RWPE1 (cell line): ENCODE measurements around the gene PI4KA.

Experiments used
- CTCF ChIA-PET: fragments of 350-600 bp; sonication (Branson Sonifier 250); formaldehyde crosslinking; extraction: SDS; loops from one replicate; lab custom pipeline; 2021; lab: Yijun Ruan, JAX
- POLR2A ChIA-PET: fragments of 400-600 bp; formaldehyde crosslinking; extraction: SDS; loops from one replicate; lab custom pipeline; 2020; ENCODE audit warnings: antibody characterized with exemption; ENCODE audit not compliant: low non-redundant PET; lab: Yijun Ruan, JAX
- DNase-seq: peaks from one replicate; pipeline ENCODE4 v3.0.0; 2012; ENCODE audit warnings: low spot score
- H3K27ac ChIP-seq: fragments of 450-650 bp; 2 replicates; pipeline ENCODE4 v1.5.1; 2017
- TF ChIP-seq, protein P1 (sequence below): fragments of 450-650 bp; conservative IDR thresholded peaks from 2 replicates; pipeline ENCODE4 v1.5.1; 2017; ENCODE audit warnings: low read depth, mild to moderate bottlenecking

The PI4KA gene

DNA sequence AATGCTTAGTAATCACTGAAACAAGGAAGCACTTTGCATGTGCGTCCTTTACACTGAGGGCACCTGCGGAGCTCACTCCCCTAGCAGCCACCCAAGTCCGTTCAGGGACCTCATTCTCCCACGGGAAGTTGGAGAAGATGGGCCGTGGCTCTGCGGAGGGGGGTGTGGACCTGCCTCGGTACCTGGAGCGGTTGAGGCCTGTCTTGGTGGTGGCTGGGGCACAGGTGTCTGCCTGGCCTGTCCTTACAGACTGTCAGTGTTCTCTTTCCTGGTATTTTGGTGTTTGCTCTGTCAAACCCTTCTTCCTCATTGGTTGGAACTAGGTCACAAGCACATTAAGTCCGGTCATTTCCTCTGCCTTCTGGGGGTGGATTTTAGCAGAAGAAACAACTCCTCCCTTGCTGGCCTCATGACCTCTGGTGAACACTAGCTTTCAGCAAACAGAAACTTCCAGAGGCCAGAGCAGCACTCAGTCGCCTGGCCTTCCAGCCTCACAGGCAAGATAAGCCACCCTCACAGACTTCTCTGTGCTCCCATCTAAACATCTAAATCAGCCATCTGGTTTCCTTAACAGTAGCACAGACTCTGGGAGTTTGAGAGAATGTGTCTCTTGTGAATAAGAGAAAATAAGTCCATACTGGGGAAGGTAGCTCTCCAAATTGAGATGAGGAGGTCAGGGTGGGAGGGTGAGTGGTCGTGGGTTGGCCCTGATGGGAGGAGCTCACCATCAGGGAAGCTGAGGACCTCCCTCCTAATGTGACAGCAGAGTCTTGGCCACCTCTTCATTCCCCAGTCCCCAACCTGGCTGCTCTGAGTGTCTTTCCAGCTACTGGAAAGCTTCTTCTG lies 8.8 kb upstream of the PI4KA start:
- peak overlapping the region; percentile 15; the same call in 1 of the 2 replicates for H3K27ac ChIP-seq
- DNase-seq: no peak
- TF ChIP-seq, protein P1, sequence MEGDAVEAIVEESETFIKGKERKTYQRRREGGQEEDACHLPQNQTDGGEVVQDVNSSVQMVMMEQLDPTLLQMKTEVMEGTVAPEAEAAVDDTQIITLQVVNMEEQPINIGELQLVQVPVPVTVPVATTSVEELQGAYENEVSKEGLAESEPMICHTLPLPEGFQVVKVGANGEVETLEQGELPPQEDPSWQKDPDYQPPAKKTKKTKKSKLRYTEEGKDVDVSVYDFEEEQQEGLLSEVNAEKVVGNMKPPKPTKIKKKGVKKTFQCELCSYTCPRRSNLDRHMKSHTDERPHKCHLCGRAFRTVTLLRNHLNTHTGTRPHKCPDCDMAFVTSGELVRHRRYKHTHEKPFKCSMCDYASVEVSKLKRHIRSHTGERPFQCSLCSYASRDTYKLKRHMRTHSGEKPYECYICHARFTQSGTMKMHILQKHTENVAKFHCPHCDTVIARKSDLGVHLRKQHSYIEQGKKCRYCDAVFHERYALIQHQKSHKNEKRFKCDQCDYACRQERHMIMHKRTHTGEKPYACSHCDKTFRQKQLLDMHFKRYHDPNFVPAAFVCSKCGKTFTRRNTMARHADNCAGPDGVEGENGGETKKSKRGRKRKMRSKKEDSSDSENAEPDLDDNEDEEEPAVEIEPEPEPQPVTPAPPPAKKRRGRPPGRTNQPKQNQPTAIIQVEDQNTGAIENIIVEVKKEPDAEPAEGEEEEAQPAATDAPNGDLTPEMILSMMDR: no peak
- POLR2A ChIA-PET: interaction anchor here (0.6 kb wide), 1 partner anchor 8 kb away, joined by 3 read pairs; no protein-coding TSS in a partner anchor
- CTCF ChIA-PET: no interaction called here

DNA sequence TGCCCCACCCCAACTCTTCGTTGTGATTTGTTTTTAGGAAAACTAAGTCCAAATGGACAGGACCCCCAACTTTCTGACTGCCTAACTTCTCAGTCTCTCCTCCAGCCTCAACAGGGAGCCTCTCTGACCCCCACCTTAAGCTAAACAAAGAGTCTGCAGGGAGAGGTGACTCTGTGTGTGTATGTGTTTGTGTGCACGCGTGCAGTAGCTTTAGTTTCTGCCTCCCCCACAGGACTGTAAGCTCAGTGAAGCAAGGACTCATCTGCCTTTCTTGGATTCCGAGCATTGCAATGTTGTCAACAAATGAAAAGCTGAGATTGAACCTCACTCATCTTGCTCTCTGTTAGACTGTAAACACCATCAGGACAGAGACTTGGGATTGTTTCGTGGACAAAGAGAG lies 8.1 kb upstream of the PI4KA start:
- no peak overlapping the region for H3K27ac ChIP-seq
- no peak for DNase-seq
- CTCF ChIA-PET: interaction anchor here (0.5 kb wide), 1 partner anchor 42 kb away, joined by 3 read pairs; no protein-coding TSS in a partner anchor
- TF ChIP-seq, protein P1: no peak
- POLR2A ChIA-PET: no interaction called here

DNA sequence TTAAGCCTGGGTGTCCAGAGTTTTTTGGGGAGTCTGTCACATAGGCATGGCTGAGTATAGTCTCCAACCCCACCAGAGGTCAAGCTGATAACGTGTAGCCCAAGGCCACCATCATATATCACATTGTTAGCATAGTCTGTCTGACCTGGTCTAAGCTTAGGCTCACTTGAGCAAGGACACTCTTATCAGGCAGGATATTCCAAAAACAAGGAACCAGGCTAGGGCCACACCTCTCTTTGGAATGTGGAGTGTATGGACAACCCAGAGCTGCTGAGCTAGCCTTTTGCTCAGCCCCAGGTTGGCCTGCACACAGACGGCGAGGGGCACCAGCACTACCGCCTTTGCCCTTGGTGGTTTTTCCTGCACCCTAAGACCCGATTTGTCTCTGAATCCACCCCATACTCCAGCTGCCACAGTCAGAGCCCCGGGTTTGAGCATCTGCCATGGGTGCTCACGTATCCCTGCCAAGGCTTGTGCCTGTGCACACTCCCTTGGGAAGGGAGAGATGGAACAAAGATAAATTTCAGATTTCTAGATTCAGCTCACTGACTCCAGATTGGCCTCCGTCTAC lies 7.3 kb upstream of the PI4KA start:
- CTCF ChIA-PET: interaction anchor here (0.5 kb wide), 1 partner anchor 43 kb away, joined by 3 read pairs; no protein-coding TSS in a partner anchor
- no peak for DNase-seq
- POLR2A ChIA-PET: no interaction called here
- TF ChIP-seq, protein P1: no peak
- no peak overlapping the region; the same call in 1 of the 2 replicates for H3K27ac ChIP-seq

DNA sequence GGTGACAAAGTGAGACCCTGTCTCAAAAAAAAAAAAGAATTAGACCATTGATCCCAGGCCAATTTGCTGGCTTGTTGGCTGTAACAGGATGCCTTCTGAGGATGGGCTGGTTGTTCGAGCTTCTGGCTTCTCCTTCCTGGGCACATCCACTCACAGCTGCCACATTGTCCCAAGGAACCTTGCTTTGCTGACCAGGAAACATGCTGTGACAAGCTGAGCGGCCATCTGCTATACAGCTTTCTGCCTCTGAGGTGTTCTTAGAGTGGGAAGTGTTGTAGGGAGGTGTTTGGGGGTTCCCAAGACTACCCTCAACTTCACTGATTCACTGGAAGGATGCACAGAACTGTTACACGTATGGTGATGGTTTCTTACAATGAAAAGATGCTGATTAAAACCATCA lies 6.7 kb upstream of the PI4KA start:
- no peak for DNase-seq
- POLR2A ChIA-PET: no interaction called here
- TF ChIP-seq, protein P1: no peak
- H3K27ac ChIP-seq: no peak overlapping the region
- CTCF ChIA-PET: no interaction called here

DNA sequence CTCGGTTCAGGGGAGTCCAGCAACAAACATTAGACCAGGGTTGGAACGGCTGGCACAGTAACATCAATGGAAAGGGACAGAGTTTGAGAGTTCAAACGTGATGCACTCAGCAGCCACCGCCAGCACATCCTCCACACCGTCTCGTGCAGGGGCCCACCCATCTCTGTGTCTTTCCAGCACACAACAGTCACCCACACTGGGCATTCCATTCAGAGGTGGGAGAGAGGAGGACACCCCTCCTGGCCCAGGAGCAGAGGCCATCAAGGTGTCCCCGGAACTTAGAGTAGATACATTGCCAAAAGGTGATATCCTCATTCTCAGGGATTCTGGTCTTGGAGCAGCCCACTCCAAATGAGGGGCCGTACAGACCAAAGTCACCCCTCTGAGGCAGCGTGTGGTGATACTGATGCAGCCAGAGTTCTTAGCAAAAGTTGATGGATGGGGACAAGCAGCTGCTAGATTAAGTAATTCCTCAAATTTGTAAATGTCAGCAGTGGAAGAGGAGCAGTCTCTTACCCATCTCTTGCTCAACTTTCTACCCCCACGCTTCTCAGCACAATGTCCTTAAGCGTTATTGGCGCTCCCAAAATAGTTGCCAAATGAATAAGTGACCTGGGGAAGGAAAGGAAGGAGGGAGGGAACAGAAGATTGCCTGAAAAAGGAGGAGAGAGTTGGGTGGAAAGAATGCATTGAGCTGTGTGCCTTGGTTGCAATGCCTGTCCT lies 5.7 kb upstream of the PI4KA start:
- ChIA-PET POLR2A (no interaction called here), CTCF (interaction anchor here (0.6 kb wide), 1 partner anchor 853 kb away, joined by 3 read pairs; no protein-coding TSS in a partner anchor)
- DNase-seq: no peak

More for the DNA sequence above, 5.7 kb upstream of the PI4KA start:
- H3K27ac ChIP-seq: no peak overlapping the region
- TF ChIP-seq, protein P1: no peak
